Measurements from ENCODE around the gene MBD4.

- TF ChIP-seq, protein P1, sequence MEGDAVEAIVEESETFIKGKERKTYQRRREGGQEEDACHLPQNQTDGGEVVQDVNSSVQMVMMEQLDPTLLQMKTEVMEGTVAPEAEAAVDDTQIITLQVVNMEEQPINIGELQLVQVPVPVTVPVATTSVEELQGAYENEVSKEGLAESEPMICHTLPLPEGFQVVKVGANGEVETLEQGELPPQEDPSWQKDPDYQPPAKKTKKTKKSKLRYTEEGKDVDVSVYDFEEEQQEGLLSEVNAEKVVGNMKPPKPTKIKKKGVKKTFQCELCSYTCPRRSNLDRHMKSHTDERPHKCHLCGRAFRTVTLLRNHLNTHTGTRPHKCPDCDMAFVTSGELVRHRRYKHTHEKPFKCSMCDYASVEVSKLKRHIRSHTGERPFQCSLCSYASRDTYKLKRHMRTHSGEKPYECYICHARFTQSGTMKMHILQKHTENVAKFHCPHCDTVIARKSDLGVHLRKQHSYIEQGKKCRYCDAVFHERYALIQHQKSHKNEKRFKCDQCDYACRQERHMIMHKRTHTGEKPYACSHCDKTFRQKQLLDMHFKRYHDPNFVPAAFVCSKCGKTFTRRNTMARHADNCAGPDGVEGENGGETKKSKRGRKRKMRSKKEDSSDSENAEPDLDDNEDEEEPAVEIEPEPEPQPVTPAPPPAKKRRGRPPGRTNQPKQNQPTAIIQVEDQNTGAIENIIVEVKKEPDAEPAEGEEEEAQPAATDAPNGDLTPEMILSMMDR (conservative IDR thresholded peaks at IDR 0.05; ENCODE audit: low read depth, low read length) = no peak
- TF ChIP-seq EZH2 (IDR thresholded peaks at IDR 0.05; ENCODE audit: low read length, unreplicated experiment) = no peak
Measured at GRCh38 chr3:129470861-129471260, 31.1 kb upstream of the MBD4 start.
